ENCODE data around the gene EZH2.

Gene EZH2

GRCh38 chr7:148865283-148865682 lies 18.8 kb downstream of the EZH2 start:
- no peak for TF ChIP-seq FOXA1 (IDR thresholded peaks at IDR 0.05)
- no peak for TF ChIP-seq LEF1 (IDR thresholded peaks at IDR 0.05; ENCODE audit: borderline replicate concordance)
- TF ChIP-seq HDGF (IDR thresholded peaks at IDR 0.05; ENCODE audit: borderline replicate concordance), result no peak
- no peak for TF ChIP-seq PKNOX1 (IDR thresholded peaks at IDR 0.05)
- TF ChIP-seq ELF4 (IDR thresholded peaks at IDR 0.05), result no peak
- TF ChIP-seq TARDBP (IDR thresholded peaks at IDR 0.05), result no peak
- no peak for TF ChIP-seq ZNF384 (IDR thresholded peaks at IDR 0.05)
- TF ChIP-seq FOXM1 (IDR thresholded peaks at IDR 0.05; ENCODE audit: borderline replicate concordance), result no peak
- TF ChIP-seq NFRKB (IDR thresholded peaks at IDR 0.05), result no peak
- TF ChIP-seq FOXK2 (IDR thresholded peaks at IDR 0.05), result no peak
- no peak for TF ChIP-seq CTBP1 (IDR thresholded peaks at IDR 0.05; ENCODE audit: borderline replicate concordance)
- TF ChIP-seq SUZ12 (IDR thresholded peaks at IDR 0.05), result no peak
- no peak for TF ChIP-seq ARNT (IDR thresholded peaks at IDR 0.05)
- no peak for TF ChIP-seq BHLHE40 (IDR thresholded peaks at IDR 0.05; ENCODE audit: borderline replicate concordance)
- TF ChIP-seq L3MBTL2 (conservative IDR thresholded peaks at IDR 0.05), result no peak
- no peak for TF ChIP-seq SP1 (IDR thresholded peaks at IDR 0.05)
- POLR2A ChIA-PET, result no interaction called here
- DNase-seq (ENCODE audit: extremely low spot score), result no peak
- CTCF ChIA-PET, result interaction anchor here (1.0 kb wide), 1 partner anchor 9 kb away, joined by 6 read pairs; no protein-coding TSS in a partner anchor

GRCh38 chr7:148863324-148863723 lies 20.8 kb downstream of the EZH2 start:
- ChIA-PET CTCF (no interaction called here), POLR2A (no interaction called here)
- TF ChIP-seq ZNF384 (IDR thresholded peaks at IDR 0.05), result no peak
- no peak for TF ChIP-seq LEF1 (IDR thresholded peaks at IDR 0.05; ENCODE audit: borderline replicate concordance)
- no peak for TF ChIP-seq L3MBTL2 (conservative IDR thresholded peaks at IDR 0.05)
- no peak for TF ChIP-seq HDGF (IDR thresholded peaks at IDR 0.05; ENCODE audit: borderline replicate concordance)
- no peak for TF ChIP-seq PKNOX1 (IDR thresholded peaks at IDR 0.05)
- TF ChIP-seq FOXM1 (IDR thresholded peaks at IDR 0.05; ENCODE audit: borderline replicate concordance), result no peak
- no peak for TF ChIP-seq SP1 (IDR thresholded peaks at IDR 0.05)
- no peak for TF ChIP-seq NFRKB (IDR thresholded peaks at IDR 0.05)
- TF ChIP-seq BHLHE40 (IDR thresholded peaks at IDR 0.05; ENCODE audit: borderline replicate concordance), result no peak
- TF ChIP-seq FOXK2 (IDR thresholded peaks at IDR 0.05), result no peak
- DNase-seq (ENCODE audit: extremely low spot score), result no peak

- no peak for DNase-seq (ENCODE audit: extremely low spot score)
- CTCF ChIA-PET, result no interaction called here
- TF ChIP-seq SP1 (IDR thresholded peaks at IDR 0.05) (no peak), HDGF (IDR thresholded peaks at IDR 0.05; ENCODE audit: borderline replicate concordance) (no peak), NFRKB (IDR thresholded peaks at IDR 0.05) (no peak), TARDBP (IDR thresholded peaks at IDR 0.05) (no peak), FOXK2 (IDR thresholded peaks at IDR 0.05) (no peak), SUZ12 (IDR thresholded peaks at IDR 0.05) (no peak), ARNT (IDR thresholded peaks at IDR 0.05) (no peak), L3MBTL2 (conservative IDR thresholded peaks at IDR 0.05) (no peak), BHLHE40 (IDR thresholded peaks at IDR 0.05; ENCODE audit: borderline replicate concordance) (no peak), CTBP1 (IDR thresholded peaks at IDR 0.05; ENCODE audit: borderline replicate concordance) (no peak), ELF4 (IDR thresholded peaks at IDR 0.05) (no peak), FOXM1 (IDR thresholded peaks at IDR 0.05; ENCODE audit: borderline replicate concordance) (no peak), ZNF384 (IDR thresholded peaks at IDR 0.05) (no peak), FOXA1 (IDR thresholded peaks at IDR 0.05) (no peak), PKNOX1 (IDR thresholded peaks at IDR 0.05) (no peak), LEF1 (IDR thresholded peaks at IDR 0.05; ENCODE audit: borderline replicate concordance) (no peak)
- POLR2A ChIA-PET, result no interaction called here
These were observed 21.6 kb downstream of the EZH2 start for GRCh38 chr7:148862481-148862880.

- POLR2A ChIA-PET, result no interaction called here
- TF ChIP-seq SUZ12 (IDR thresholded peaks at IDR 0.05) (no peak), FOXK2 (IDR thresholded peaks at IDR 0.05) (no peak), ZNF384 (IDR thresholded peaks at IDR 0.05) (no peak), LEF1 (IDR thresholded peaks at IDR 0.05; ENCODE audit: borderline replicate concordance) (no peak), HDGF (IDR thresholded peaks at IDR 0.05; ENCODE audit: borderline replicate concordance) (no peak), CTBP1 (IDR thresholded peaks at IDR 0.05; ENCODE audit: borderline replicate concordance) (no peak), L3MBTL2 (conservative IDR thresholded peaks at IDR 0.05) (no peak), ARNT (IDR thresholded peaks at IDR 0.05) (no peak), SP1 (IDR thresholded peaks at IDR 0.05) (no peak), PKNOX1 (IDR thresholded peaks at IDR 0.05) (no peak), TARDBP (IDR thresholded peaks at IDR 0.05) (no peak), NFRKB (IDR thresholded peaks at IDR 0.05) (no peak), BHLHE40 (IDR thresholded peaks at IDR 0.05; ENCODE audit: borderline replicate concordance) (no peak), FOXA1 (IDR thresholded peaks at IDR 0.05) (no peak), FOXM1 (IDR thresholded peaks at IDR 0.05; ENCODE audit: borderline replicate concordance) (no peak), ELF4 (IDR thresholded peaks at IDR 0.05) (no peak)
- CTCF ChIA-PET, result interaction anchor here (0.6 kb wide), 1 partner anchor 187 kb away, joined by 5 read pairs; no protein-coding TSS in a partner anchor
- DNase-seq (ENCODE audit: extremely low spot score), result no peak
These were observed 25.6 kb downstream of the EZH2 start for GRCh38 chr7:148858489-148858888.

GRCh38 chr7:148856891-148857290 lies 27.2 kb downstream of the EZH2 start:
- POLR2A ChIA-PET, result no interaction called here
- CTCF ChIA-PET, result interaction anchor here (0.6 to 1.9 kb wide), 16 partner anchors 8 to 282 kb away, joined by 3 to 26 read pairs (median 3); no protein-coding TSS in a partner anchor
- no peak for TF ChIP-seq LEF1 (IDR thresholded peaks at IDR 0.05; ENCODE audit: borderline replicate concordance)
- TF ChIP-seq FOXA1 (IDR thresholded peaks at IDR 0.05), result no peak
- TF ChIP-seq TARDBP (IDR thresholded peaks at IDR 0.05), result no peak
- TF ChIP-seq ELF4 (IDR thresholded peaks at IDR 0.05), result no peak
- TF ChIP-seq CTBP1 (IDR thresholded peaks at IDR 0.05; ENCODE audit: borderline replicate concordance), result no peak

More at GRCh38 chr7:148856891-148857290, 27.2 kb downstream of the EZH2 start:
- no peak for DNase-seq (ENCODE audit: extremely low spot score)
